Psoas muscle (tissue), 8 donors: Measurements from ENCODE around the gene PITPNB. TPM values are rescaled to one million over a fixed set of nuclear protein-coding genes. Genes with fewer than 3 reads are reported as not detected.

ENCODE experiments used
- ATAC-seq, 4 donors: fragments of 200-7000 bp; cut with Tn5 transposase; one replicate each; pipeline ENCODE4 v1.9.1; 2020; ENCODE audit warnings: moderate library complexity in 3 of 4, mild to moderate bottlenecking in 2 of 4
- DNase-seq, 2 donors: peaks; one replicate each; pipeline ENCODE4 v3.0.0-alpha.2; 2020
- H3K27ac ChIP-seq: fragments of 200-600 bp; one replicate; pipeline ENCODE4 v1.8.0; 2022
- H3K27me3 ChIP-seq, 3 donors: fragments of 200-600 bp in 1 of 3; one replicate each; pipeline versions ENCODE4 v1.6.1 to v1.8.0; 2013 to 2022; ENCODE audit warnings: low read length in 2 of 3, mild to moderate bottlenecking in 2 of 3, moderate library complexity in 1 of 3; ENCODE audit not compliant: insufficient read depth in 3 of 3
- H3K36me3 ChIP-seq, 2 donors: fragments of 200-600 bp in 1 of 2; one replicate each; pipeline versions ENCODE4 v1.6.1 to v1.8.0; 2013 to 2022; ENCODE audit warnings: low read depth in 1 of 2, mild to moderate bottlenecking in 1 of 2, moderate library complexity in 1 of 2; ENCODE audit not compliant: insufficient read depth in 1 of 2
- H3K4me1 ChIP-seq: fragments of 200-600 bp; one replicate; pipeline ENCODE4 v1.8.0; 2022
- H3K4me3 ChIP-seq: fragments of 200-600 bp; one replicate; pipeline ENCODE4 v1.8.0; 2022; ENCODE audit warnings: mild to moderate bottlenecking
- H3K9me3 ChIP-seq: fragments of 200-600 bp; one replicate; pipeline ENCODE4 v1.8.0; 2022
- CTCF ChIP-seq: fragments of 200-600 bp; IDR thresholded peaks from one replicate; pipeline ENCODE4 v1.8.0; 2022; ENCODE audit warnings: antibody characterized with exemption
- WGBS, 3 donors: extraction: QIAGEN DNeasy Blood & Tissue Kit; methylation state at CpG; one replicate each; pipeline versions ENCODE4 v1.1.6 to v1.1.7; 2013; 5-methylcytosine and 5-hydroxymethylcytosine counted together
- intact Hi-C, 2 donors: fragments of 100-400 bp; cut with DNase I; formaldehyde crosslinking; loops; one replicate each; pipeline versions ENCODE4 v1.11.0 to v1.14.2; 2022
- polyA plus RNA-seq, 3 donors: library from polyadenylated mRNA; stranded (reverse); fragments of 200-250 nt; gene quantifications; one replicate each; pipeline ENCODE4 v1.2.3, GENCODE V29; 2013
- total RNA-seq, 4 donors: library from RNA; stranded (reverse); fragmentation: NEBNext Ultra II Directional in 2 of 4; extraction: Animal tissue kit (Norgen Biotek cat#: 25700) in 2 of 4; gene quantifications; one replicate each; pipeline versions ENCODE4 v1.2.1 to v1.2.4, GENCODE V29; 2021 to 2023
- donor health status: healthy with polysubstance abuse.
- donor health status: DM: no; HTN: no; CAD: no; lungs with moderate emphysema.
- donor health status: Bipolar disorder and iron deficiency.
- donor health status: healthy.
- donor health status: DM: yes; HTN: yes; CAD: no.
- donor health status: DM: no; HTN: no; CAD: no.
- donor health status: DM: no; HTN: no; CAD: no.
- donor health status: DM: yes; HTN: yes; CAD: no.

PITPNB gene
- total and polyA plus RNA-seq, 7 donors, result 14.8 to 54.5 (median 29.9) TPM

DNA sequence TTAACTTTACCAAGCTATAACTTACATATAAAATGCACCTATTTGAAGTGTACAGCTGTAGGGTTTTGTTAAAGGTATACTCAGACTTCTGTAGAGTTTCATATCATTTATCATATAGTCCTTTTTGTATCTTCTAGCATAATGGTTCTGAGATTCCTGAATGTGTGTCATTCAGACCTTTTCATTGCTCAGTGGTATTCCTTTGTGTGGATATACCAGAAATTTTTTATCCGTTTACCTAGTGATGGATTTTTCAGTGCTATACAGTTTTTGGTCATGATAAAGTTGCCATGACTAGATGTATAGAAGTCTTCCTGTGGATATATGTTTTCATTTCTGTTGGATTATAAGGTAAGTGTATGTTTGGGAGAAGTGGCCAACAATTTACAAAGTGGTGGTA, 6.3 kb upstream of the PITPNB start:
- DNase-seq, result no peak
- H3K27me3 ChIP-seq, result no peaks in the 10 kb centered on the region
- WGBS, 3 donors, result 94 to 97% (median 95%) methylated on average over 1 of the region's 1 CpG
- no peak for ATAC-seq
- no peak overlapping the region for H3K4me3 ChIP-seq
- H3K9me3 ChIP-seq, result no peaks in the 10 kb centered on the region
- peaks cover 3 to 20% of the 10 kb centered on the region in 2 donors for H3K36me3 ChIP-seq
- no peak overlapping the region for H3K27ac ChIP-seq
- intact Hi-C loops, result no loop called here
- H3K4me1 ChIP-seq, result peaks cover 10% of the 10 kb centered on the region
- TF ChIP-seq CTCF, result no peak

GRCh38 chr22:27919942-27920755, 1.1 kb upstream of the PITPNB start:
- peaks cover 35% of the 10 kb centered on the region for H3K4me1 ChIP-seq
- DNase-seq (peak in 1 of 2 donors; percentile 21), ATAC-seq (peak; percentile 53 to 73 (median 59))
- intact Hi-C loops, result loop anchor here in 1 of 2 donors (5.0 kb wide), 1 partner anchor 37 kb away; no protein-coding TSS in a partner anchor
- WGBS, 3 donors, result 21 to 28% (median 24%) methylated on average over 12 of the region's 12 CpGs
- H3K4me3 ChIP-seq, result peak overlapping the region; percentile 94
- no peaks in the 10 kb centered on the region for H3K27me3 ChIP-seq
- H3K9me3 ChIP-seq, result no peaks in the 10 kb centered on the region
- no peak for TF ChIP-seq CTCF
- peaks cover 3 to 20% of the 10 kb centered on the region in 2 donors for H3K36me3 ChIP-seq
- H3K27ac ChIP-seq, result peak overlapping the region; percentile 97

DNA sequence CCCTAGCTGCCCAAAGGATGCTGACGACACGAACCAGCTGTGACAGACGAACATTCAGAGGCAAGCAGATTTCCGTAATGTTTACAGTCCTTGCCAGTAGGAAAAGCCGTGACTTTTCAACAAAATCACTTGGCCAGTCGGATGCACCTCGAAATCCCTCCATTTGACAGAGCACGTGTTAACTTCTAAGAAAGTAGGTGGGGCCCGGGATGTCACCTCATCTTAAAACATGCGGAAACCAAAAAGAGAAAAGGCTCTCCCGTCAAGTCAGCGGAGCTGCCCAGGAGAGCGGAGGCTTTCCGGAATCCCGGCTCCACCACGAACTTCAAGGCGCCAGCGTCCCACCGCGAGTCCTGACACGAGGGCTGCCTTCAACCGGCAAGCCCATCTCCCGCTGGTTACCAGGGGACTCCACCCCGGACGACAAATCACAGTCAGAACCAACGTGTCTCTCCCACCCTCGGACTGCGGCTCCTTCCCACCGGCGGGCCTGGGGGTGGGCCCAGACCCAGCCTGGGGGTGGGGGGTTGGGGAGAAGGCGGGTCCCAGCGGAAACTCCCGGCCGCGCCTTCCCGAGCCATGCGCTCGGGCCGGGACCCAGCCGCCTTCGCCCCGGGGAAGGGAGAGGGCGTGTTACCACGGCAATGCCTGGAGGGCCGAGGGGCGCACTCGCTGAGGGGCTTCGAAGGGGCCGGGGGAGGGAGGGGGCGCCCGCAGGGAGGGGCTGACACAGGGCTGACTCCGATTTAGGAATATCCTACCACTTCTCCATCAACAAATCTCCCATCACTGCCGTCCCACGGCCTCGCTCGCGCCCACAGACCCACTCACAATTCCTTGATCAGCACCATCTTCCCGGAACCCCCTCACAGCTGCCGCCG, 475 bp downstream of the PITPNB start:
- H3K9me3 ChIP-seq, result no peaks in the 10 kb centered on the region
- peaks cover 44% of the 10 kb centered on the region for H3K4me1 ChIP-seq
- ATAC-seq, result peak; percentile 41 to 61 (median 52)
- peak overlapping the region; percentile 94 for H3K4me3 ChIP-seq
- intact Hi-C loops, result no loop called here
- DNase-seq, result peak; percentile 60 to 70
- no peak for TF ChIP-seq CTCF
- H3K27me3 ChIP-seq, result no peaks in the 10 kb centered on the region
- 0 to 1% (median 1%) methylated on average over 46 to 60 of the region's 60 CpGs for WGBS, 3 donors
- H3K27ac ChIP-seq, result peak overlapping the region; percentile 97
- peaks cover 0 to 6% of the 10 kb centered on the region in 2 donors for H3K36me3 ChIP-seq

DNA sequence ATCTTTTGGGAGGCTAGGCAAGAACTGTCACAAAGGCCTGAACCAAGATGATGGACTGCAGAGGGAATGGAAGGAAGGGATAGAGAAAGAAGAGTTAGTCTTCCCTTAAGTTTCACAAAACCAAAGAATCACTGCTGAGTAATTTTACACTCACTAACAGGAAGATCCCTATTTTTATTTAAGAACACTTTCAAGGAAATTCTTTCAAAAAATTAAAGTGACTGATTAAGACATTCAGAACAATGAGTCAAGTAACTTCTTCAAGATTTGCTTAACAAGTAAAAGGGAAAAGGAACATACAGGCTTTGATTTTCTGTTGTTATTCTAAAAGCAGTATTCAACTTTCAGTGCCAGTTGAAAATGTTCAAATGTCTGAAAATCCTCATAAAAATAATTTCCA, 3.1 kb downstream of the PITPNB start:
- no peak overlapping the region for H3K27ac ChIP-seq
- no peak overlapping the region for H3K4me3 ChIP-seq
- DNase-seq, result no peak
- ATAC-seq, result no peak
- no peak for TF ChIP-seq CTCF
- peaks cover 59% of the 10 kb centered on the region for H3K4me1 ChIP-seq
- H3K36me3 ChIP-seq, result peaks cover 0 to 9% of the 10 kb centered on the region in 2 donors
- intact Hi-C loops, result no loop called here
- H3K9me3 ChIP-seq, result no peaks in the 10 kb centered on the region
- no peaks in the 10 kb centered on the region for H3K27me3 ChIP-seq
